ENCODE measurements around the gene BRF1. TPM values are rescaled to one million over a fixed set of nuclear protein-coding genes. Genes with fewer than 3 reads are reported as not detected.

BRF1 gene
- polyA plus RNA-seq, 1 of the 3 experiments (the other 2 are of a cell fraction), result 15.7 TPM

DNA sequence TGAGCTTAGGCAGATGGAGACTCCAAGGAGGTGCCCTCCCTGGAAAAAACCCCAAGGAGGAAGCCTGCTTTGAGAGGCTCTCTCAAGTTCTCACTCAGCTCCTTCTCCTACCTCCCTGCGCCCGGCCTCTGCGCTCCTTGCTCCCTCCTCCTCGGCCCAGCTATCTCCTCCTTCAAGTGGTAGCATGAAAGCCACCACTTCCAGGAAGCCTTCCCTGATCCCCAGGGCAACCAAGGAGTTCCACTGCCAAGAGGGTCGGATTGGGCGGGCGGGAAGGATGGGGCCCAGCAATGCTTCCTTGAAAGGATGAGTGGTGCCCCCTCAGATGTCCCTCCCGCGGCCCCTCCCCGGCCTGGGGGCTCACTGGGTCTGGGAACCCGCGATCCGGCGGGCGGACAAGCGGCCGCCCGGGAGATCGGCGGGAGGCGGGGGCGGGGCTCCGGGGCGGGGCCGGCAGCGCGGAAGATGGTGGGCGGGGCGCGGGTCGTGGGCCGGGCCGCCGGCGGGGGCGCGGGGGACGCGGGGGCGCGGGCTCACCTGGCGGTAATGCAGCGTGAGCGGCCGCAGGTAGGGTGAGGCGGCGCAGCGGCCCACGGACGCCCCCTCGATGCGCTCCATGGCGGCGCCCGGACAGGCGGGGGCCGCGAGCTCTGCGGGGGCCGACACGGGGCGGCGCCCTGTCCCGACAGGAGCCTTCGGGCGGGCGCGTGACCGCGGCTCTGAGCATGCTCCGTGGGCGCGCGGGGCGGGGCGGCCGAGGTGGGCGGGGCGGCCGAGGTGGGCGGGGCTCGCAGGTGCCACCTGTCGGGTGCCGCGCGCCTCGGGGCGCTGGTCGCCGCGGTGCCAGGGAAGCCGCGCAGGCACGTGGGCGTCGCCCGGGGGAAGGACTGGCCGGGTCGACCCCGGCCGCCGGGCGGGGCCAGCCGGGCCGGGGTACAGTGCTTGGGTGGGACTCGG is 119.9 kb downstream of the BRF1 start, which contains the start of gene NUDT14:
TSS of gene NUDT14 (minus strand) at position 721 of the 957 bp plus-strand sequence. CDS start at position 618, 103 bp downstream.
- H3K9ac ChIP-seq, result no peak within 1 kb of the TSS
- H3K9me2 ChIP-seq, result no peaks in the 10 kb centered on the region
- peak within 1 kb of the TSS in 1 of 2 experiments; percentile 58; a peak in 1 of 4 replicates for H3K27ac ChIP-seq (ENCODE audit: low read depth in 2 of 2, low read length in 1 of 2)
- H4K20me1 ChIP-seq (ENCODE audit: insufficient read depth), result no peaks in the 10 kb centered on the region
- H3K27me3 ChIP-seq (ENCODE audit: insufficient read depth), result no peaks in the 10 kb centered on the region
- POLR2A ChIA-PET, result no interaction called here
- CTCF ChIA-PET, result interaction anchor here (0.9 to 1.5 kb wide), 10 partner anchors 9 to 309 kb away, joined by 3 to 7 read pairs (median 4); partner anchors contain the start of gene JAG2
- peak within 1 kb of the TSS; percentile 55 to 60 for H3K4me3 ChIP-seq (ENCODE audit: low read depth in 2 of 2, low read length in 1 of 2)
- TF ChIP-seq YY1 (IDR thresholded peaks at IDR 0.05; ENCODE audit: low read depth) (no peak), RCOR1 (IDR thresholded peaks at IDR 0.05; ENCODE audit: low read length) (no peak), JUND (IDR thresholded peaks at IDR 0.05) (no peak), MXI1 (IDR thresholded peaks at IDR 0.05; ENCODE audit: low read depth, low read length) (no peak), CTCF (IDR thresholded peaks at IDR 0.05) (no peak), NRF1 (IDR thresholded peaks at IDR 0.05; ENCODE audit: low read depth, low read length) (peak; percentile 66), TAF1 (IDR thresholded peaks at IDR 0.05; ENCODE audit: borderline replicate concordance, low read depth, low read length) (no peak), SMC3 (IDR thresholded peaks at IDR 0.05; ENCODE audit: low read depth, low read length) (no peak), FOXM1 (IDR thresholded peaks at IDR 0.05; ENCODE audit: low read depth) (no peak), USF2 (IDR thresholded peaks at IDR 0.05; ENCODE audit: borderline replicate concordance, low read depth, low read length) (peak; percentile 22; the same call in 1 of the 2 replicates), POLR2AphosphoS5 (IDR thresholded peaks at IDR 0.05; ENCODE audit: low read depth, low read length) (no peak)
- TF ChIP-seq, protein P1, sequence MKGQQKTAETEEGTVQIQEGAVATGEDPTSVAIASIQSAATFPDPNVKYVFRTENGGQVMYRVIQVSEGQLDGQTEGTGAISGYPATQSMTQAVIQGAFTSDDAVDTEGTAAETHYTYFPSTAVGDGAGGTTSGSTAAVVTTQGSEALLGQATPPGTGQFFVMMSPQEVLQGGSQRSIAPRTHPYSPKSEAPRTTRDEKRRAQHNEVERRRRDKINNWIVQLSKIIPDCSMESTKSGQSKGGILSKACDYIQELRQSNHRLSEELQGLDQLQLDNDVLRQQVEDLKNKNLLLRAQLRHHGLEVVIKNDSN (IDR thresholded peaks at IDR 0.05; ENCODE audit: borderline replicate concordance, low read depth), result peak; percentile 74
- H3K79me2 ChIP-seq (ENCODE audit: insufficient read depth), result no peaks in the 10 kb centered on the region
- peak; percentile 96 for DNase-seq
- H3K9me3 ChIP-seq, result no peaks in the 10 kb centered on the region
- no peaks in the 10 kb centered on the region for H3K36me3 ChIP-seq (replicated peaks in 1 of 2; ENCODE audit: control insufficient read depth in 1 of 2, insufficient read depth in 2 of 2, low read length in 1 of 2)
- WGBS (ENCODE audit: low lambda C conversion rate), result 14% methylated on average over 20 of the region's 106 CpGs
- peaks cover 7% of the 10 kb centered on the region for H3F3A ChIP-seq (replicated peaks; ENCODE audit: insufficient read depth)
- no peak within 1 kb of the TSS for H2AFZ ChIP-seq (ENCODE audit: low read depth)
- peaks cover 0 to 8% of the 10 kb centered on the region in 2 experiments; a peak in 2 of 4 replicates for H3K4me1 ChIP-seq (ENCODE audit: control insufficient read depth in 1 of 2, insufficient read depth in 2 of 2, low read depth in 1 of 2, low read length in 1 of 2)
- peak within 1 kb of the TSS; percentile 78 for H3K4me2 ChIP-seq

Data from SK-N-SH (cell line).